HEK293T (cell line): ENCODE results near the gene KIAA1755.

Source experiments
- ARNT ChIP-seq: fragments of 450-650 bp; IDR thresholded peaks from 2 replicates; pipeline ENCODE4 v1.6.1; 2017; ENCODE audit warnings: mild to moderate bottlenecking
- BHLHE40 ChIP-seq: fragments of 450-650 bp; IDR thresholded peaks from 2 replicates; pipeline ENCODE4 v1.6.1; 2016; ENCODE audit warnings: mild to moderate bottlenecking, moderate library complexity, borderline replicate concordance
- CTBP1 ChIP-seq: fragments of 450-650 bp; IDR thresholded peaks from 2 replicates; pipeline ENCODE4 v1.6.1; 2016; ENCODE audit warnings: borderline replicate concordance
- FOXA1 ChIP-seq: fragments of 450-650 bp; IDR thresholded peaks from 2 replicates; pipeline ENCODE4 v1.6.1; 2016; ENCODE audit warnings: mild to moderate bottlenecking
- FOXK2 ChIP-seq: fragments of 450-650 bp; IDR thresholded peaks from 2 replicates; pipeline ENCODE4 v1.6.1; 2016; ENCODE audit warnings: mild to moderate bottlenecking
- FOXM1 ChIP-seq: fragments of 450-650 bp; IDR thresholded peaks from 2 replicates; pipeline ENCODE4 v1.6.1; 2017; ENCODE audit warnings: mild to moderate bottlenecking, borderline replicate concordance
- HDGF ChIP-seq: fragments of 450-650 bp; IDR thresholded peaks from 2 replicates; pipeline ENCODE4 v1.6.1; 2017; ENCODE audit warnings: antibody characterized with exemption, borderline replicate concordance
- L3MBTL2 ChIP-seq: fragments of 450-650 bp; conservative IDR thresholded peaks from 2 replicates; pipeline ENCODE4 v1.6.1; 2016; ENCODE audit warnings: mild to moderate bottlenecking
- NFRKB ChIP-seq: fragments of 450-650 bp; IDR thresholded peaks from 2 replicates; pipeline ENCODE4 v1.6.1; 2016; ENCODE audit warnings: mild to moderate bottlenecking, moderate library complexity
- SP1 ChIP-seq: fragments of 450-650 bp; IDR thresholded peaks from 2 replicates; pipeline ENCODE4 v1.6.1; 2017
- SUZ12 ChIP-seq: fragments of 450-650 bp; IDR thresholded peaks from 2 replicates; pipeline ENCODE4 v1.6.1; 2016; ENCODE audit warnings: mild to moderate bottlenecking
- TARDBP ChIP-seq: fragments of 450-650 bp; IDR thresholded peaks from 2 replicates; pipeline ENCODE4 v1.6.1; 2016
- ZNF384 ChIP-seq: fragments of 450-650 bp; IDR thresholded peaks from 2 replicates; pipeline ENCODE4 v1.6.1; 2016
- TF ChIP-seq, protein P1 (sequence below): fragments of 450-650 bp; IDR thresholded peaks from 2 replicates; pipeline ENCODE4 v1.6.1; 2016

- TF ChIP-seq ARNT (no peak), HDGF (no peak), BHLHE40 (no peak), FOXM1 (no peak), FOXA1 (no peak), L3MBTL2 (no peak), ZNF384 (no peak), SUZ12 (no peak), TARDBP (no peak), SP1 (no peak), NFRKB (no peak), CTBP1 (no peak), FOXK2 (no peak)
- TF ChIP-seq, protein P1, sequence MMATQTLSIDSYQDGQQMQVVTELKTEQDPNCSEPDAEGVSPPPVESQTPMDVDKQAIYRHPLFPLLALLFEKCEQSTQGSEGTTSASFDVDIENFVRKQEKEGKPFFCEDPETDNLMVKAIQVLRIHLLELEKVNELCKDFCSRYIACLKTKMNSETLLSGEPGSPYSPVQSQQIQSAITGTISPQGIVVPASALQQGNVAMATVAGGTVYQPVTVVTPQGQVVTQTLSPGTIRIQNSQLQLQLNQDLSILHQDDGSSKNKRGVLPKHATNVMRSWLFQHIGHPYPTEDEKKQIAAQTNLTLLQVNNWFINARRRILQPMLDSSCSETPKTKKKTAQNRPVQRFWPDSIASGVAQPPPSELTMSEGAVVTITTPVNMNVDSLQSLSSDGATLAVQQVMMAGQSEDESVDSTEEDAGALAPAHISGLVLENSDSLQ = no peak
Measured at GRCh38 chr20:38294076-38294591, 33.6 kb upstream of the KIAA1755 start.
